ENCODE measurements around the gene RAD51D. TPM values are rescaled to one million over a fixed set of nuclear protein-coding genes. Genes with fewer than 3 reads are reported as not detected.

Gene RAD51D
- total and polyA plus RNA-seq, 10 of the 15 experiments (the other 5 are each of a cell fraction or from before 2014, with no cell fraction given), result 2.6 to 29.3 (median 13.5) TPM

DNA sequence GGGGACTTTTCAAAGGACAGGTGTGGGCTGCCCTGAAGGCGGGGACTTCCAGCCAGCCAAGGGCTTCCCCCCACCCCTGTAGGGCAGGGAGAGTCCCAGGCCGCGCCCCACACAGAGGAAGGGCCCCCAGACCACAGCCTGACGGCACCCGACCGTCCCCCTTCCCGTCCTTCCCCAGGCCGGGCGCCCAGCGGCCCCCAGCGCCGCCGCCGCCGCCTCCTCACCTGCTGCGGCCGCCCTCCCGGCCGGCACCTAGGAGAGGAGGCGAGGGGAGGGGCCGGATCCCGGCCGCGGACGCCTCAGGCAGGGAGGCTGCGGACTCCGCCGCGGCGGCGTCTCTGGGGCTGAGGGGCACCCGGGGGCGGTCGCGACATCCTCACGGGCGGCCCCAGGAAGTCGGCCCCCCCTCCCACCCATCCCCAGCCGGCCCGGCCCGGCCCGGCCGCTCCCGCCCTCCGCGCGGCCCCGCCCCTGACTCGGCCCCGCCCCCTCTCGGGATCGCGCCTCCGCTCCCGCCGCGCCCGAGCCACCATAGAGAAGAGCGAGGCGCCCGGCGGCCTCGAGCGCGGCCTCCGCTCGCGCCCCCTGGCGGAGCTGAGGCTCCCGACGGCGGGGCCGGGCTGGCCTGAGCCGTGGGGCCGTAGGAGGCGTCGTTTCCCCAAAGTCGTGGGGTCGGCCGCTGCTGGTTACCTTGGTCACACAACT lies 30.6 kb downstream of the RAD51D start (continued):
- TF ChIP-seq SMC3 (IDR thresholded peaks at IDR 0.05; ENCODE audit: borderline replicate concordance, low read length) (peak; percentile 83), ZZZ3 (IDR thresholded peaks at IDR 0.05; ENCODE audit: control insufficient read depth, insufficient read length, low read depth) (no peak), NBN (IDR thresholded peaks at IDR 0.05) (no peak), SREBF1 (IDR thresholded peaks at IDR 0.05; ENCODE audit: low read length) (no peak; the same call in 1 of the 2 replicates), BACH1 (IDR thresholded peaks at IDR 0.05; ENCODE audit: borderline replicate concordance) (peak; percentile 88; the same call in 1 of the 2 replicates), CREM (IDR thresholded peaks at IDR 0.05; ENCODE audit: low read depth) (peak; percentile 72), ZSCAN29 (IDR thresholded peaks at IDR 0.05) (peak; percentile 64; the same call in 1 of the 2 replicates), ZNF274 (IDR thresholded peaks at IDR 0.05; ENCODE audit: insufficient read depth, insufficient read length) (no peak), NFIC (IDR thresholded peaks at IDR 0.05; ENCODE audit: low read depth, low read length) (no peak), JUNB (IDR thresholded peaks at IDR 0.05) (no peak), SIN3A (IDR thresholded peaks at IDR 0.05; ENCODE audit: low read depth, low read length) (peak; percentile 71; the same call in 1 of the 2 replicates), ATF7 (IDR thresholded peaks at IDR 0.05; ENCODE audit: low read depth) (0 out of 2 replicates have a peak, but pooled peaks have one; percentile 9), LARP7 (IDR thresholded peaks at IDR 0.05) (peak; percentile 86), EP300 (IDR thresholded peaks at IDR 0.05; ENCODE audit: borderline replicate concordance in 1 of 2, control insufficient read depth in 1 of 2, low read depth in 2 of 2, low read length in 2 of 2) (peak in 1 of 2 experiments; percentile 62; a peak in 1 of 4 replicates), MEF2B (IDR thresholded peaks at IDR 0.05; ENCODE audit: partially characterized antibody, poor library complexity, severe bottlenecking) (peak; percentile 15), TAF1 (IDR thresholded peaks at IDR 0.05; ENCODE audit: borderline replicate concordance, low read depth, low read length) (no peak), GATAD2B (conservative IDR thresholded peaks at IDR 0.05; ENCODE audit: low read depth) (peak; percentile 88), TBL1XR1 (IDR thresholded peaks at IDR 0.05; ENCODE audit: low read depth, low read length) (peak; percentile 61), POU2F2 (IDR thresholded peaks at IDR 0.05; ENCODE audit: borderline replicate concordance, low read depth, low read length) (0 out of 3 replicates have a peak, but pooled peaks have one; percentile 58)
- TF ChIP-seq, protein P1, sequence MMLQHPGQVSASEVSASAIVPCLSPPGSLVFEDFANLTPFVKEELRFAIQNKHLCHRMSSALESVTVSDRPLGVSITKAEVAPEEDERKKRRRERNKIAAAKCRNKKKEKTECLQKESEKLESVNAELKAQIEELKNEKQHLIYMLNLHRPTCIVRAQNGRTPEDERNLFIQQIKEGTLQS (IDR thresholded peaks at IDR 0.05; ENCODE audit: borderline replicate concordance, extremely low read depth, low read depth, low read length), result no peak
- TF ChIP-seq, protein P2, sequence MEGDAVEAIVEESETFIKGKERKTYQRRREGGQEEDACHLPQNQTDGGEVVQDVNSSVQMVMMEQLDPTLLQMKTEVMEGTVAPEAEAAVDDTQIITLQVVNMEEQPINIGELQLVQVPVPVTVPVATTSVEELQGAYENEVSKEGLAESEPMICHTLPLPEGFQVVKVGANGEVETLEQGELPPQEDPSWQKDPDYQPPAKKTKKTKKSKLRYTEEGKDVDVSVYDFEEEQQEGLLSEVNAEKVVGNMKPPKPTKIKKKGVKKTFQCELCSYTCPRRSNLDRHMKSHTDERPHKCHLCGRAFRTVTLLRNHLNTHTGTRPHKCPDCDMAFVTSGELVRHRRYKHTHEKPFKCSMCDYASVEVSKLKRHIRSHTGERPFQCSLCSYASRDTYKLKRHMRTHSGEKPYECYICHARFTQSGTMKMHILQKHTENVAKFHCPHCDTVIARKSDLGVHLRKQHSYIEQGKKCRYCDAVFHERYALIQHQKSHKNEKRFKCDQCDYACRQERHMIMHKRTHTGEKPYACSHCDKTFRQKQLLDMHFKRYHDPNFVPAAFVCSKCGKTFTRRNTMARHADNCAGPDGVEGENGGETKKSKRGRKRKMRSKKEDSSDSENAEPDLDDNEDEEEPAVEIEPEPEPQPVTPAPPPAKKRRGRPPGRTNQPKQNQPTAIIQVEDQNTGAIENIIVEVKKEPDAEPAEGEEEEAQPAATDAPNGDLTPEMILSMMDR (IDR thresholded peaks at IDR 0.05 in 2 of 3, conservative IDR thresholded peaks at IDR 0.05 in 1 of 3; ENCODE audit: control insufficient read depth in 2 of 3, extremely low read depth in 1 of 3, insufficient read depth in 1 of 3, low read depth in 3 of 3, low read length in 3 of 3), result peak; percentile 70 to 84 (median 76); a peak in 5 of 6 replicates
- TF ChIP-seq, protein P3, sequence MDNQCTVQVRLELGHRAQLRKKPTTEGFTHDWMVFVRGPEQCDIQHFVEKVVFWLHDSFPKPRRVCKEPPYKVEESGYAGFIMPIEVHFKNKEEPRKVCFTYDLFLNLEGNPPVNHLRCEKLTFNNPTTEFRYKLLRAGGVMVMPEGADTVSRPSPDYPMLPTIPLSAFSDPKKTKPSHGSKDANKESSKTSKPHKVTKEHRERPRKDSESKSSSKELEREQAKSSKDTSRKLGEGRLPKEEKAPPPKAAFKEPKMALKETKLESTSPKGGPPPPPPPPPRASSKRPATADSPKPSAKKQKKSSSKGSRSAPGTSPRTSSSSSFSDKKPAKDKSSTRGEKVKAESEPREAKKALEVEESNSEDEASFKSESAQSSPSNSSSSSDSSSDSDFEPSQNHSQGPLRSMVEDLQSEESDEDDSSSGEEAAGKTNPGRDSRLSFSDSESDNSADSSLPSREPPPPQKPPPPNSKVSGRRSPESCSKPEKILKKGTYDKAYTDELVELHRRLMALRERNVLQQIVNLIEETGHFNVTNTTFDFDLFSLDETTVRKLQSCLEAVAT (IDR thresholded peaks at IDR 0.05), result no peak
- TF ChIP-seq, protein P4, sequence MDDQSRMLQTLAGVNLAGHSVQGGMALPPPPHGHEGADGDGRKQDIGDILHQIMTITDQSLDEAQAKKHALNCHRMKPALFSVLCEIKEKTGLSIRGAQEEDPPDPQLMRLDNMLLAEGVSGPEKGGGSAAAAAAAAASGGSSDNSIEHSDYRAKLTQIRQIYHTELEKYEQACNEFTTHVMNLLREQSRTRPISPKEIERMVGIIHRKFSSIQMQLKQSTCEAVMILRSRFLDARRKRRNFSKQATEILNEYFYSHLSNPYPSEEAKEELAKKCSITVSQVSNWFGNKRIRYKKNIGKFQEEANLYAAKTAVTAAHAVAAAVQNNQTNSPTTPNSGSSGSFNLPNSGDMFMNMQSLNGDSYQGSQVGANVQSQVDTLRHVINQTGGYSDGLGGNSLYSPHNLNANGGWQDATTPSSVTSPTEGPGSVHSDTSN (IDR thresholded peaks at IDR 0.05; ENCODE audit: insufficient replicate concordance, low read depth, low read length), result no peak
